ENCODE results near the gene ELMO3.

DNA sequence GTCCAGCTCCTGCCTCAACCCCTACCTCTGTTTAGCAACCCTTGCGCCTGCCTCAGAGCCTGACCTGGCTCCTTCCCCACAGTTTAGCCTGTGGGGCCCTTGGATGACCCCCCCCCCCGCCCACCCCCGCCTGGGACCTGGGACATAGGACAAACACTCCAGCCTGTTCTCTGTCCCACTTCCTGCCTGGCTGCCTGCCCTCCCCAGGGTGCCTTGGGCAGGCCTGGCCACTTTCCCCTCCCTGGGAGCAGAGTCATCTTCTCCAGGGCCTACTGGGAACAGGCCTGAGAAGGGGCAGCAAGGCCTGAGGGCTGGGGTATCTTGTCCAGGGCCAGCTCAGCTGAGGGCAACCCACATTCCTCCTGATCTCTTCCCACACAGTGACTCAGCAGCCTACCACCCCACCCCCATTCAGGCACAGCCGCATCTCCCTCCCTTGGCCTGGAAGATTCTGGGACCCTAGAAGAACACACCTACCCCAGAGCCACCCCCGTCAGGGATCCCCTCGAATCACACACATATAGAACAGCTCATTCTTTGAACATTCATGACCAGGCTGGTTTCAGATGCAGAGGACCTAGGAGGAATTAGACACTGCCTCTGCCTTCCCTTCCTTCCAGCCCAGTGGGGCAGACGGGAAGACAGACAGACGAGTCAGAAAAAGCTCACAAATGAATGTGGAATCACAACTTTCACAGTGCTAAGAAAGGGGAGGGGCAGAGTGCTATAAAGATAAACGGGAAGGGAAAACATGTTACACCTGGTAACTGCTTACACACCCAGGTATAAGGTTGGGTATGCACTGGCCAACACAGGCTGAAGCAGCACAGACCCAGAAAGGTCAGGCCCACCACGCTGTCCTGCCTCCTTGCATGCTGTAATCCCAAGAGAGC lies 42.3 kb downstream of the ELMO3 start:
- TF ChIP-seq RFX5 (IDR thresholded peaks at IDR 0.05; ENCODE audit: low read depth, low read length) (no peak), ZNF160 (CRISPR knock-in tag; IDR thresholded peaks at IDR 0.05) (no peak), CTCF (CRISPR knock-in tag; IDR thresholded peaks at IDR 0.05) (no peak), SMC3 (IDR thresholded peaks at IDR 0.05; ENCODE audit: low read length) (no peak), SALL2 (CRISPR knock-in tag; IDR thresholded peaks at IDR 0.05) (no peak), ZNF350 (CRISPR knock-in tag; IDR thresholded peaks at IDR 0.05; ENCODE audit: borderline replicate concordance, low read depth) (no peak), ATF3 (CRISPR knock-in tag; IDR thresholded peaks at IDR 0.05) (no peak), USF2 (IDR thresholded peaks at IDR 0.05; ENCODE audit: low read depth, low read length) (no peak), USF2 (CRISPR knock-in tag; IDR thresholded peaks at IDR 0.05; ENCODE audit: borderline replicate concordance) (no peak), ZNF34 (CRISPR knock-in tag; IDR thresholded peaks at IDR 0.05; ENCODE audit: borderline replicate concordance) (no peak), POLR2A (IDR thresholded peaks at IDR 0.05; ENCODE audit: insufficient read depth in 1 of 2, low read depth in 2 of 2, low read length in 2 of 2) (no peak), ZNF12 (CRISPR knock-in tag; IDR thresholded peaks at IDR 0.05) (no peak), CBFB (CRISPR knock-in tag; IDR thresholded peaks at IDR 0.05) (no peak), ASH2L (IDR thresholded peaks at IDR 0.05; ENCODE audit: insufficient read length, low read depth, low read length) (no peak), EP300 (IDR thresholded peaks at IDR 0.05; ENCODE audit: low read depth in 2 of 2, low read length in 2 of 2) (no peak), EP300 (CRISPR knock-in tag; IDR thresholded peaks at IDR 0.05; ENCODE audit: borderline replicate concordance) (no peak)

Data from HepG2 (cell line).